ENCODE data around the gene ACER2. TPM values are rescaled to one million over a fixed set of nuclear protein-coding genes. Genes with fewer than 3 reads are reported as not detected.

ACER2 gene
- total and polyA plus RNA-seq, 2 of the 4 experiments (the other 2 are of a cell fraction) = 0.84 to 1.6 TPM

- no peak for DNase-seq
- no peak overlapping the region for H4K91ac ChIP-seq (ENCODE audit: insufficient read depth, low read depth, low read length)
- H2BK15ac ChIP-seq (ENCODE audit: low read depth, low read length) = no peak overlapping the region
- no peak overlapping the region for H3K4me2 ChIP-seq (ENCODE audit: low read depth, low read length)
- H3K9me1 ChIP-seq (ENCODE audit: insufficient read depth, low read length) = no peaks in the 10 kb centered on the region
- no TSS peak for BruUV-seq (replicated peaks)
- H3K36me3 ChIP-seq (ENCODE audit: control insufficient read depth, insufficient read depth, low read length) = no peaks in the 10 kb centered on the region
- ATAC-seq (ENCODE audit: low read depth) = no peak
- no peak overlapping the region for H3K56ac ChIP-seq (ENCODE audit: extremely low read depth, insufficient read depth, low read length)
- H3K23ac ChIP-seq (ENCODE audit: low read depth, low read length) = no peak overlapping the region
- H3K79me1 ChIP-seq (ENCODE audit: low read depth in 1 of 2, low read length in 2 of 2) = no peaks in the 10 kb centered on the region
- no peaks in the 10 kb centered on the region for H3K4me1 ChIP-seq (ENCODE audit: control insufficient read depth, insufficient read depth, low read length)
- H2BK20ac ChIP-seq (ENCODE audit: low read depth, low read length) = no peak overlapping the region
- dilution Hi-C loops (cut with HindIII; ENCODE audit: low sequenced_read_pairs, unreplicated experiment) = no loop called here
- CTCF ChIA-PET = no interaction called here
- H2AFZ ChIP-seq (replicated peaks; ENCODE audit: low read length, poor library complexity) = no peak overlapping the region
- in situ Hi-C loops (cut with MboI; ENCODE audit: low sequenced_read_pairs) = loop anchor here (25.0 kb wide), 1 partner anchor 416 kb away; no protein-coding TSS in a partner anchor
- WGBS, 2 experiments (ENCODE audit: extremely low coverage in 2 of 2, insufficient read length in 1 of 2) = no CpG with 5 or more reads among the region's 5 CpGs
- no peak overlapping the region for H2AK5ac ChIP-seq (ENCODE audit: low read depth, low read length)
- no peak overlapping the region for H3K27ac ChIP-seq (ENCODE audit: insufficient read depth, low read length)
- H3K9ac ChIP-seq (ENCODE audit: low read depth, low read length) = no peak overlapping the region
- H2AK9ac ChIP-seq (replicated peaks; ENCODE audit: low read depth, low read length, poor library complexity) = no peak overlapping the region
- H3K9me3 ChIP-seq (ENCODE audit: control insufficient read depth, insufficient read depth, low read length) = no peaks in the 10 kb centered on the region
- no peak overlapping the region for H2BK120ac ChIP-seq (ENCODE audit: low read depth, low read length)
- no peak overlapping the region for H3K4ac ChIP-seq (ENCODE audit: low read depth, low read length)
- H3K14ac ChIP-seq (replicated peaks; ENCODE audit: low read depth, low read length) = no peak overlapping the region
- H4K20me1 ChIP-seq (ENCODE audit: insufficient read depth, low read length) = no peaks in the 10 kb centered on the region
- H4K5ac ChIP-seq (ENCODE audit: low read depth, low read length) = no peak overlapping the region
- no peak overlapping the region for H2BK5ac ChIP-seq (ENCODE audit: low read depth, low read length, poor library complexity, severe bottlenecking)
- POLR2A ChIA-PET (ENCODE audit: unreplicated experiment) = interaction anchor here (0.5 kb wide), 1 partner anchor 152 kb away, joined by 9 read pairs; no protein-coding TSS in a partner anchor
- no peak for TF ChIP-seq SMC3 (IDR thresholded peaks at IDR 0.05; ENCODE audit: low read depth, low read length)
- TF ChIP-seq CHD1 (IDR thresholded peaks at IDR 0.05; ENCODE audit: low read depth, low read length) = no peak
- no peak for TF ChIP-seq CEBPB (IDR thresholded peaks at IDR 0.05; ENCODE audit: low read depth, low read length)
- TF ChIP-seq MAZ (IDR thresholded peaks at IDR 0.05; ENCODE audit: borderline replicate concordance, low read depth, low read length) = no peak
- no peak for TF ChIP-seq MAFK (IDR thresholded peaks at IDR 0.05; ENCODE audit: low read depth, low read length)
- no peak for TF ChIP-seq MXI1 (IDR thresholded peaks at IDR 0.05; ENCODE audit: borderline replicate concordance, low read depth, low read length)
- TF ChIP-seq USF2 (IDR thresholded peaks at IDR 0.05; ENCODE audit: low read depth, low read length) = no peak
- TF ChIP-seq POLR2A (IDR thresholded peaks at IDR 0.05; ENCODE audit: low read depth, low read length) = no peak
- no peak overlapping the region for H3K4me3 ChIP-seq (ENCODE audit: insufficient read depth, low read depth, low read length)
- no peak overlapping the region for H3K18ac ChIP-seq (ENCODE audit: low read depth, low read length)
- H4K8ac ChIP-seq (ENCODE audit: low read depth in 2 of 2, low read length in 2 of 2) = no peak overlapping the region
- intact Hi-C loops (cut with micrococcal nuclease) = no loop called here
- peaks cover 16% of the 10 kb centered on the region for H3K27me3 ChIP-seq (ENCODE audit: control insufficient read depth, insufficient read depth, low read length)
Observed at GRCh38 chr9:19496321-19497050, 87.7 kb downstream of the ACER2 start.
